ENCODE results near the gene EFCAB6. TPM values are rescaled to one million over a fixed set of nuclear protein-coding genes. Genes with fewer than 3 reads are reported as not detected.

Gene EFCAB6
- total RNA-seq, 2 experiments from 2014 or later: 0.26 to 0.39 TPM

DNA sequence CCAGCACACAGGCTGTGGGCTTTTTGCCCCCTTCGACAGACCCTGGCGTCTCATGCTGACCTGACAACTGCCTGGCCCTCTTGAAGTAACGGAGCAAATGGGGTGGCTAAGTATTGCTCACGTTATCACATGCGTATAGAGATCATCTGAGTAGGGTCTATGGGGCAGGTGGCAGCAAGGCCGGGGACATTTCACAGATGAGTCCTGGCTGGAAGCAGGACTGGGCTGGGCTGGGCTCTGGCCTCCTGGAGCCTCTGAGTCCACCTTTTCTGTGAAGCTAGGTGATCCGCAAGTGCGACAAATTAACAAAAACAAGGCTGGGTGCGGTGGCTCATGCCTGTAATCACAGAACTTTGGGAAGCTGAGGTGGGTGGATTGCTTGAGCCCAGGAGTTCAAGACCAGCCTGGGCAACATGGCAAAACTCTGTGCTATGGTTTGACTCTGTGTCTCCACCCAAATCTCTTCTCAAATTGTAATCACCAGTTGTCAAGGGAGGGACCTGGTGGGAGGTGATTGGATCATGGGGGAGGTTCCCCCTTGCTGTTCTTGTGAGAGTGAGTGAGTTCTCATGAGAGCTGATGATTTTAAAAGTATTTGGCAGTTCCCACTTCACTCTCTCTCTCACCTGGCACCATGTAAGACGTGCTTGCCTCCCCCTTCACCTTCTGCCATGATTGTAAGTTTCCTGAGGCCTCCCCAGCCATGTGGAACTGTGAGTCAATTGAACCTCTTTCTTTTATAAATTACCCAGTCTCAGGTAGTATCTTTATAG, 278.3 kb downstream of the EFCAB6 start:
- CTCF ChIA-PET: no interaction called here

GRCh38 chr22:43533156-43533530, 279.0 kb downstream of the EFCAB6 start:
- no peaks in the 10 kb centered on the region for H3K36me3 Mint-ChIP-seq (ENCODE audit: low read depth)
- H3K27me3 Mint-ChIP-seq (ENCODE audit: low read depth): no peaks in the 10 kb centered on the region
- no peaks in the 10 kb centered on the region for H3K9me3 Mint-ChIP-seq (ENCODE audit: insufficient read depth)
- no peaks in the 10 kb centered on the region for H3K4me1 Mint-ChIP-seq (ENCODE audit: low read depth)
- ChIA-PET CTCF (no interaction called here), POLR2A (no interaction called here)
- H3K4me3 Mint-ChIP-seq: no peak overlapping the region
- ATAC-seq: no peak
- no peak for DNase-seq
- H3K27ac Mint-ChIP-seq: no peak overlapping the region

More for the DNA sequence above, 278.3 kb downstream of the EFCAB6 start:
- Mint-ChIP-seq H3K27ac (no peak overlapping the region), H3K4me3 (no peak overlapping the region), H3K27me3 (ENCODE audit: low read depth) (no peaks in the 10 kb centered on the region), H3K9me3 (ENCODE audit: insufficient read depth) (no peaks in the 10 kb centered on the region), H3K4me1 (ENCODE audit: low read depth) (no peaks in the 10 kb centered on the region), H3K36me3 (ENCODE audit: low read depth) (no peaks in the 10 kb centered on the region)
- POLR2A ChIA-PET: no interaction called here
- DNase-seq: no peak
- no peak for ATAC-seq

GRCh38 chr22:43532301-43533155, 279.6 kb downstream of the EFCAB6 start:
- no peak for DNase-seq
- Mint-ChIP-seq H3K36me3 (ENCODE audit: low read depth) (no peaks in the 10 kb centered on the region), H3K27ac (no peak overlapping the region), H3K9me3 (ENCODE audit: insufficient read depth) (no peaks in the 10 kb centered on the region), H3K27me3 (ENCODE audit: low read depth) (no peaks in the 10 kb centered on the region), H3K4me3 (no peak overlapping the region), H3K4me1 (ENCODE audit: low read depth) (no peaks in the 10 kb centered on the region)
- POLR2A ChIA-PET: no interaction called here
- no peak for ATAC-seq
- CTCF ChIA-PET: no interaction called here

DNA sequence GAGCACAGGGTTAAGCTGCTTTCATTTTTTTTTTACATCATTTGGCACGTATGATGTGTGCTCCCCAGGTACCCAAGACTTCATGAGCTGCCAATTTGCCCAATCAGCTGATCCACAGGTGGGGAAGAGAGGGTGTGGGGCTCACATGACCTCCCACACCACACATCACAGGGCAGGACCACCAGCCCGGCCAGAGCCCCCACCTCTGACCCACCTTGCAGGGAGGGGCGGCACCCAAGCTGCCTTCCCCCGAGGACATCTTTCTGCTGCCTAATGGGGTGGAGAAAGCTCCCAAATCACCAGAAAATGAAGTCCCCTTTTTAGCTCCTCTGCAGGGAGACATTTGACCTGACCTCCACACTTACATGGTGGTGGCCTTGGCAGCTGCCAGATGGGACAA, 280.5 kb downstream of the EFCAB6 start:
- no peak for ATAC-seq
- no peaks in the 10 kb centered on the region for H3K4me1 Mint-ChIP-seq (ENCODE audit: low read depth)
- CTCF ChIA-PET: no interaction called here

DNA sequence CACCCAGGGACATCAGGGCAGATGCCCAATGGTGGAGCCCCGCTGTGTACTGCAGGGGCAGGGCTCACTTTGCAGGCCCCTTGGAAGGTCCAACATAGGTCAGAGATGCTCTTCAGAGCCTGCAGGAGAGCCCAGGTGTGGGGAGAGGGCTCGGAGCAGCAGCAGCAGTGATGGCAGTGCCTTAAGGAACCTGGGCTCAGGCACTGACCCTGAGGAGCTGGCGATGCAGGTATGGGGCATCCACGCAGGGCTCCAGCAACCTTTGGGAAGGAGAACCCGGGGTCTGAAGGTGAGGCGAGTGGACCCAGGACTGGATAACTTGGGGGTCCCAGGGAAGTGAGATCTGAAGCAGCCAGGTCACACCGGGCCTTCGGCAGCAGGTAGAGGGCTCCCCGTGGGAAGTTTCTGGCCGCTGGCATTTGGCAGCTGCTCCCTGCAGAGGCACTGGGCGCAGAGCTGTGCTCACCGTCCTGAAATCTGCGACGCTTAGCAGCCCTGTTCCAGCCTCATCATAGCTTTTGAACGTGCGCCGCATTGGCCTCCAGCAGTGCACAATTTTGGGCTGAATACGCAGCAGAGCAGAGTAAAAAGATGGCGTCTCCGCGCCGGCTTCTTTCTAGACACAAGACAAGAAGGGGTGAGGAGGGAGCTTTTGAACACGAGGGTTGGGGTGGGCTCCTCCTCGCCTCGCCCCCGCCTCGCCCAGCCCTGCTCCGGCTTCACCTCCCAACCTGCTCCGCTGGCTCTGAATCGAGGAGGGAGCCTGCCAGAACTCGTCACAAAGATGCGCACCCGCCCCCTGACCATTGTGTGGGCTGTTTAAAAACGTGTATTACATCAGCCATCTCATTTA, 281.5 kb downstream of the EFCAB6 start:
- Mint-ChIP-seq H3K9me3 (ENCODE audit: insufficient read depth) (no peaks in the 10 kb centered on the region), H3K36me3 (ENCODE audit: low read depth) (no peaks in the 10 kb centered on the region), H3K4me1 (ENCODE audit: low read depth) (no peaks in the 10 kb centered on the region), H3K27ac (no peak overlapping the region), H3K27me3 (ENCODE audit: low read depth) (no peaks in the 10 kb centered on the region), H3K4me3 (no peak overlapping the region)
- POLR2A ChIA-PET: no interaction called here
- CTCF ChIA-PET: no interaction called here
- ATAC-seq (no peak), DNase-seq (no peak)

More for the DNA sequence above, 280.5 kb downstream of the EFCAB6 start:
- H3K27ac Mint-ChIP-seq: no peak overlapping the region
- no peaks in the 10 kb centered on the region for H3K36me3 Mint-ChIP-seq (ENCODE audit: low read depth)
- H3K4me3 Mint-ChIP-seq: no peak overlapping the region
- POLR2A ChIA-PET: interaction anchor here (0.5 kb wide), 1 partner anchor 24 kb away, joined by 3 read pairs; no protein-coding TSS in a partner anchor
- H3K27me3 Mint-ChIP-seq (ENCODE audit: low read depth): no peaks in the 10 kb centered on the region
- no peak for DNase-seq
- H3K9me3 Mint-ChIP-seq (ENCODE audit: insufficient read depth): no peaks in the 10 kb centered on the region

GRCh38 chr22:43529934-43530333, 282.2 kb downstream of the EFCAB6 start:
- ATAC-seq (no peak), DNase-seq (no peak)
- ChIA-PET POLR2A (no interaction called here), CTCF (no interaction called here)
- Mint-ChIP-seq H3K27me3 (ENCODE audit: low read depth) (peaks cover 3% of the 10 kb centered on the region), H3K27ac (no peak overlapping the region), H3K9me3 (ENCODE audit: insufficient read depth) (no peaks in the 10 kb centered on the region), H3K36me3 (ENCODE audit: low read depth) (no peaks in the 10 kb centered on the region), H3K4me3 (no peak overlapping the region), H3K4me1 (ENCODE audit: low read depth) (no peaks in the 10 kb centered on the region)

DNA sequence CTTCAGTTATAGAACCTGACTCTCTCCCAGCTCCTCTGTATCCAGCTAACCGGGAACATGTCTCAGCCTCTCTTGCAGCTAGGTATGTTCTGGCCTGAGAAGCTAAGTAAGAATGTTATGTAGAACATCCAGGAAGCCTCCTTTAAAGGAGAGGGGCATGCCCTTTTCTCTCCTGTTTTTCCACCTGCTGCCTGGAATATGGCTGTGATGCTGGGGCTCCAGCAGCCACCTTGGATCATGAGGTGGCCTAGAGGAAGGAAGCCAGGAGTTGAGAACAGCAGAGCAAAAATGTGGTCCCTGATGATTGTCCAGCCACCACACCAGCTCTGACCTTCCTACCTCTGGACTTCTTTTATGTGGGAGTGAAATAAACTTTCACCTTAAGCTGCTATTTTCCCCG, 282.6 kb downstream of the EFCAB6 start:
- Mint-ChIP-seq H3K9me3 (ENCODE audit: insufficient read depth) (no peaks in the 10 kb centered on the region), H3K4me3 (no peak overlapping the region), H3K36me3 (ENCODE audit: low read depth) (no peaks in the 10 kb centered on the region), H3K27ac (no peak overlapping the region), H3K27me3 (ENCODE audit: low read depth) (peaks cover 5% of the 10 kb centered on the region), H3K4me1 (ENCODE audit: low read depth) (no peaks in the 10 kb centered on the region)
- ChIA-PET POLR2A (no interaction called here), CTCF (no interaction called here)
- no peak for ATAC-seq
- no peak for DNase-seq

DNA sequence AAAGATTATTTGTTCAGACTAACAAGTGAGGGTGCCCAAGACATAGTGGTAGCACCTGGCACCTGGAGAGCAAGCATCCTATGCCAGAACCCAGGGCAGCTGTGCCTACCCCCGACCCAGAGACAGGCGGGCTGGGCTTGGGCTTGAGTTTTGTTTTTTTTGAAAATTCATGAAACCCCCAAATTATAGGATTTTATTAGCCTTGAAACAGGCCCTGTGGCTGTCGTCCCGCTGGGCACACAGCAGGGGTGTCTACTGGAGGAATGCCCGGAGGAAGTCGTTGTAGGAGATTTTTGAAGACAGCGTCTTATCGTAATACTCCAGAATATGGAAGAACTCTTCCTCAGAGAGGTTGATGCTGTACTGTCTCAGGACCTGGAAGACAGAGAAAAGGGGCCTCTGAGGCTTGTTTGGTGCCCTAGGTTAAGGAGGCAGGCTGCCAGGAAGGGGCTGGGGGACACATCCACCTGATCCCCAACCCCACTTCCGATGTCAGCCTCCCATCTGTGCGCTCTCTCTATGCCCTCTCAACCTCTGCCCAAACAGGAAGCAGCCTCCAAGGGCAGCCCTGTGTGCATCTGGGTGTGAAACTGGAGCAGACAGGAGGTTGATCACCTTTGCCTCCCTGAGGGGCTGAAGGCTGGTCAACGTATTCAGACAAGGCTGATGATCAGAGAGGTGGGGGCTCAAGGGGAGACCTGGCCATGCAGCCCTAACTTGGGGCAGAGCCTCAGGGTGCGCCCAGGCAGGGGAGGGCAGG, 283.3 kb downstream of the EFCAB6 start:
- DNase-seq (no peak), ATAC-seq (no peak)
- H3K27ac Mint-ChIP-seq: no peak overlapping the region
- H3K9me3 Mint-ChIP-seq (ENCODE audit: insufficient read depth): no peaks in the 10 kb centered on the region
- ChIA-PET POLR2A (no interaction called here), CTCF (no interaction called here)
- peaks cover 5% of the 10 kb centered on the region for H3K27me3 Mint-ChIP-seq (ENCODE audit: low read depth)
- H3K4me1 Mint-ChIP-seq (ENCODE audit: low read depth): no peaks in the 10 kb centered on the region
- no peak overlapping the region for H3K4me3 Mint-ChIP-seq
- no peaks in the 10 kb centered on the region for H3K36me3 Mint-ChIP-seq (ENCODE audit: low read depth)

GRCh38 chr22:43526946-43527345, 285.2 kb downstream of the EFCAB6 start:
- Mint-ChIP-seq H3K9me3 (ENCODE audit: insufficient read depth) (no peaks in the 10 kb centered on the region), H3K27ac (no peak overlapping the region), H3K36me3 (ENCODE audit: low read depth) (no peaks in the 10 kb centered on the region), H3K4me1 (ENCODE audit: low read depth) (no peaks in the 10 kb centered on the region), H3K4me3 (no peak overlapping the region), H3K27me3 (ENCODE audit: low read depth) (peaks cover 5% of the 10 kb centered on the region)
- POLR2A ChIA-PET: no interaction called here
- CTCF ChIA-PET: no interaction called here
- no peak for ATAC-seq
- DNase-seq: no peak

DNA sequence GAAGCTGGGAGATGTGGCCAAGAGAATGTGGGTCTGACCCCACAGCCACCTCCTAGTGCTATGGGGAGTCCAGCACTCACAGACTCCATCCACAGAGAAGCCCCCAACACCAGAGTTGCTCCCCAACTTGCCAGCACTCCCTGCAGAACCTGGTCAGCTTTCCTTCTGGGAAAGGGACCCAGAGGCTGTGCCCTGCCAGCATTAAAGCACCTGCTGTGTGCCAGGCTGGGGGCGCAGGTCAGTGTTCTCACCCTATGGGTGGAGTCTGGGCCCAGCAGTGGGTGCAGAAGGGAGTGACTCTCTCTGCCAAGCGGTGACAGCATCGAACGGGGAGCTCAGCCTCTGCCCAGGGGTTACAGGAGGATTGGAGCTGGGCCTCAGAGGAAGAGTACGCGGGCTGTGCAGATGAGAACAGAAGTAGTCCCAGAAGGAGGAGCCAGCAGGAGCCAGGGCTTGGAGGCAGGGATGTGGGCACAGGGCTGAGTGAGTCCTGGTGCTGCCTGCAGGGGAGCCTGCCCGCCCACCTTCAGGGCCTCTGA, 285.9 kb downstream of the EFCAB6 start:
- Mint-ChIP-seq H3K27ac (no peak overlapping the region), H3K36me3 (ENCODE audit: low read depth) (no peaks in the 10 kb centered on the region), H3K4me3 (no peak overlapping the region), H3K4me1 (ENCODE audit: low read depth) (no peaks in the 10 kb centered on the region), H3K9me3 (ENCODE audit: insufficient read depth) (no peaks in the 10 kb centered on the region), H3K27me3 (ENCODE audit: low read depth) (peaks cover 5% of the 10 kb centered on the region)
- ChIA-PET CTCF (no interaction called here), POLR2A (no interaction called here)
- ATAC-seq: no peak
- DNase-seq: no peak

- ATAC-seq (no peak), DNase-seq (no peak)
- no peak overlapping the region for H3K4me3 Mint-ChIP-seq
- H3K4me1 Mint-ChIP-seq (ENCODE audit: low read depth): no peaks in the 10 kb centered on the region
- ChIA-PET POLR2A (no interaction called here), CTCF (no interaction called here)
- H3K9me3 Mint-ChIP-seq (ENCODE audit: insufficient read depth): no peaks in the 10 kb centered on the region
- H3K36me3 Mint-ChIP-seq (ENCODE audit: low read depth): no peaks in the 10 kb centered on the region
- H3K27me3 Mint-ChIP-seq (ENCODE audit: low read depth): peaks cover 5% of the 10 kb centered on the region
- H3K27ac Mint-ChIP-seq: no peak overlapping the region
Observed at GRCh38 chr22:43521716-43522115, 290.4 kb downstream of the EFCAB6 start.
